ENCODE results near the gene SCMH1.

Gene SCMH1

DNA sequence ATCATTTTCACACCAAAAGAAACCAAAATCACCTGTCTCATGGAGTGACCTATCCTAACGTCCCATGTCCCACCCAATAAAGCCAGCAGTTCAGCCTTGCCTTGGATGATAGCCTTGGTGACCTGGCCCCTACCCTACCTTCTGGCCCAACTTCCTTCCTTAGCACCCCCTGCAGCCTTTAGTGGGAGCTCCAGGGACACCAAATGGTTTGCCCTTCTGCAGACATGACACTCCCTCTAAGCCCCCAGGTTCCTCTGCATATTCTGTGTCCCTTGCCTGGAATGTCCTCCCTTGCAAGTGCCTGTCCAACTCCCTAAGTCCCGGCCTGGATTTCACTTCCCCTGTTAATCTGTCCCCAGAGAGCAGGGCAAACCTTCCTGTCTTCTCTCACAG, 222.8 kb downstream of the SCMH1 start:
- TF ChIP-seq CEBPB (IDR thresholded peaks at IDR 0.05) (no peak), ZBTB7A (IDR thresholded peaks at IDR 0.05; ENCODE audit: low read depth) (no peak), YY1 (IDR thresholded peaks at IDR 0.05; ENCODE audit: low read depth) (no peak), EGR1 (IDR thresholded peaks at IDR 0.05) (no peak), NFIC (IDR thresholded peaks at IDR 0.05) (no peak), EP300 (IDR thresholded peaks at IDR 0.05; ENCODE audit: borderline replicate concordance) (no peak), CREB1 (IDR thresholded peaks at IDR 0.05; ENCODE audit: low read depth) (no peak), FOXM1 (IDR thresholded peaks at IDR 0.05; ENCODE audit: borderline replicate concordance, low read depth) (no peak), TCF12 (IDR thresholded peaks at IDR 0.05; ENCODE audit: low read depth) (no peak)
- TF ChIP-seq, protein P1, sequence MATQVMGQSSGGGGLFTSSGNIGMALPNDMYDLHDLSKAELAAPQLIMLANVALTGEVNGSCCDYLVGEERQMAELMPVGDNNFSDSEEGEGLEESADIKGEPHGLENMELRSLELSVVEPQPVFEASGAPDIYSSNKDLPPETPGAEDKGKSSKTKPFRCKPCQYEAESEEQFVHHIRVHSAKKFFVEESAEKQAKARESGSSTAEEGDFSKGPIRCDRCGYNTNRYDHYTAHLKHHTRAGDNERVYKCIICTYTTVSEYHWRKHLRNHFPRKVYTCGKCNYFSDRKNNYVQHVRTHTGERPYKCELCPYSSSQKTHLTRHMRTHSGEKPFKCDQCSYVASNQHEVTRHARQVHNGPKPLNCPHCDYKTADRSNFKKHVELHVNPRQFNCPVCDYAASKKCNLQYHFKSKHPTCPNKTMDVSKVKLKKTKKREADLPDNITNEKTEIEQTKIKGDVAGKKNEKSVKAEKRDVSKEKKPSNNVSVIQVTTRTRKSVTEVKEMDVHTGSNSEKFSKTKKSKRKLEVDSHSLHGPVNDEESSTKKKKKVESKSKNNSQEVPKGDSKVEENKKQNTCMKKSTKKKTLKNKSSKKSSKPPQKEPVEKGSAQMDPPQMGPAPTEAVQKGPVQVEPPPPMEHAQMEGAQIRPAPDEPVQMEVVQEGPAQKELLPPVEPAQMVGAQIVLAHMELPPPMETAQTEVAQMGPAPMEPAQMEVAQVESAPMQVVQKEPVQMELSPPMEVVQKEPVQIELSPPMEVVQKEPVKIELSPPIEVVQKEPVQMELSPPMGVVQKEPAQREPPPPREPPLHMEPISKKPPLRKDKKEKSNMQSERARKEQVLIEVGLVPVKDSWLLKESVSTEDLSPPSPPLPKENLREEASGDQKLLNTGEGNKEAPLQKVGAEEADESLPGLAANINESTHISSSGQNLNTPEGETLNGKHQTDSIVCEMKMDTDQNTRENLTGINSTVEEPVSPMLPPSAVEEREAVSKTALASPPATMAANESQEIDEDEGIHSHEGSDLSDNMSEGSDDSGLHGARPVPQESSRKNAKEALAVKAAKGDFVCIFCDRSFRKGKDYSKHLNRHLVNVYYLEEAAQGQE (IDR thresholded peaks at IDR 0.05; ENCODE audit: low read depth) = no peak
- TF ChIP-seq, protein P2, sequence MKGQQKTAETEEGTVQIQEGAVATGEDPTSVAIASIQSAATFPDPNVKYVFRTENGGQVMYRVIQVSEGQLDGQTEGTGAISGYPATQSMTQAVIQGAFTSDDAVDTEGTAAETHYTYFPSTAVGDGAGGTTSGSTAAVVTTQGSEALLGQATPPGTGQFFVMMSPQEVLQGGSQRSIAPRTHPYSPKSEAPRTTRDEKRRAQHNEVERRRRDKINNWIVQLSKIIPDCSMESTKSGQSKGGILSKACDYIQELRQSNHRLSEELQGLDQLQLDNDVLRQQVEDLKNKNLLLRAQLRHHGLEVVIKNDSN (IDR thresholded peaks at IDR 0.05) = no peak
- TF ChIP-seq, protein P3, sequence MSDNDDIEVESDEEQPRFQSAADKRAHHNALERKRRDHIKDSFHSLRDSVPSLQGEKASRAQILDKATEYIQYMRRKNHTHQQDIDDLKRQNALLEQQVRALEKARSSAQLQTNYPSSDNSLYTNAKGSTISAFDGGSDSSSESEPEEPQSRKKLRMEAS (IDR thresholded peaks at IDR 0.05) = no peak

DNA sequence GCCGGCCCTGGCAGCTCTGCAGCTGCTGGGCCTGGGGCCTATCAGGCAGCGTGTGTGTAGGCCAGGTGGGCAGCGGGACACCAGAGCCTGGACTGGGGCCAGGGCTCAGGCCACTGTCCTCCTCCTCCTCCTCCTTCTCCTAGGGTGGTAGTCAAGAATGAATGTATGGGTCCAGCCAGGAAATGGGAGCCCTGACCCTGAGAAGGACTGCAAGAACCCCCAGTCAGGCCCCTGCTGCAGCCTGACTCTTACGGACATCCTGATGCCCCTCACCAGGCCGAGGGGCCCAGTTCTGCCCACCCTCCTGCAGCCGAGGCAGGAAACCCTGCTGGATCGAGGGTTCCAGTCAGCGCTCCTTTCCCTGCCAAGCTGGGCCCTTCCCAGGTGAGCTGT, 224.1 kb downstream of the SCMH1 start:
- TF ChIP-seq TEAD4 (IDR thresholded peaks at IDR 0.05) (no peak), TAF1 (IDR thresholded peaks at IDR 0.05; ENCODE audit: low read depth) (no peak), EGR1 (IDR thresholded peaks at IDR 0.05) (no peak)

DNA sequence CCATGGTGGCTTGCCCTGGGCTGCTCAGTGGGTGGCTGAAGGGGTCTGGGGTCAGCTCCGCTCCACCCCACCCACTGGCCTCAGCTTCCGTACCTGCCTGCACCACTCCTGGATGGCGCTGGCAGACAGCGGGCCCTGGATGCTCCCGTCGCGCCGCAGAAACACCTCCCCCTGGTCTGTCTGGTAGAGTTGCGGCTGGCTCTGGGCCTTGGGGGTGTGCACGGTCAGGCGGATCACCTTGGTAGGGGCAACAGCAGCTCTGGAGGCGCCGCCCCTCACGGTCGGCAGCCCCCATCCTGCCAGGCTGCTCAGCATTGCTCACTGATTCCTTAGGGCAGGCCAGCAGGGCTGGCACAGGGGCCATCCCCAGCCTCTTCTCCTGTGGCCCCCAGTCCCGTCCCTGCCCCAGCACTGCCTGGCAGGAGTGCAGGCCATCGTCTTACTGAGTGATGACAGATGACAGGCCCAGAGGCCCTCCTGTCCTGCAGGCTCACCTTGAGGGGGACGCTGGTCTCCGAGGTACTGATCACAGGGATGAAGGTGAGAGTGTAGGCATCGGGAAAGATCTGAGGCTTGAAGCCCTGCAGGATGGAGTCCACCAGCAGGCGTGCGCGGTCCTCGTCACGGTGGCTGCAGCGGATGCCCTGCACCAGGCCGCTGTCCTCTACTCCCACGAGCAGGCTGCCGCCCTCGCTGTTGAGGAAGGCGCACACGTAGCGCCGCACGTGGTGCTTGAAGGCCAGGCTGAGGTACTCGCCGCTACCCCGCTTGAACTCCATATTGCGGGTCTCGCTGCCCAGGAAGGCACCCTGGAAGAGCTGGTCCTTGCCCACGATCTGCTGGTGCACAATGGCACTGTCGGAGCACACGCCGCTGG, 224.7 kb downstream of the SCMH1 start:
- no peak for TF ChIP-seq FOXM1 (IDR thresholded peaks at IDR 0.05; ENCODE audit: borderline replicate concordance, low read depth)
- no peak for TF ChIP-seq TEAD4 (IDR thresholded peaks at IDR 0.05)
- no peak for TF ChIP-seq EGR1 (IDR thresholded peaks at IDR 0.05)
- TF ChIP-seq, protein P2 (IDR thresholded peaks at IDR 0.05) = no peak
- TF ChIP-seq TAF1 (IDR thresholded peaks at IDR 0.05; ENCODE audit: low read depth) = no peak
- TF ChIP-seq, protein P3 (IDR thresholded peaks at IDR 0.05) = no peak
- no peak for TF ChIP-seq TCF12 (IDR thresholded peaks at IDR 0.05; ENCODE audit: low read depth)
- no peak for TF ChIP-seq ZBTB7A (IDR thresholded peaks at IDR 0.05; ENCODE audit: low read depth)
- TF ChIP-seq EP300 (IDR thresholded peaks at IDR 0.05; ENCODE audit: borderline replicate concordance) = no peak
- TF ChIP-seq CEBPB (IDR thresholded peaks at IDR 0.05) = no peak
- no peak for TF ChIP-seq RAD21 (IDR thresholded peaks at IDR 0.05; ENCODE audit: low read depth)
- no peak for TF ChIP-seq YY1 (IDR thresholded peaks at IDR 0.05; ENCODE audit: low read depth)
- TF ChIP-seq, protein P1 (IDR thresholded peaks at IDR 0.05; ENCODE audit: low read depth) = no peak
- no peak for TF ChIP-seq CREB1 (IDR thresholded peaks at IDR 0.05; ENCODE audit: low read depth)
- TF ChIP-seq NFIC (IDR thresholded peaks at IDR 0.05) = no peak

DNA sequence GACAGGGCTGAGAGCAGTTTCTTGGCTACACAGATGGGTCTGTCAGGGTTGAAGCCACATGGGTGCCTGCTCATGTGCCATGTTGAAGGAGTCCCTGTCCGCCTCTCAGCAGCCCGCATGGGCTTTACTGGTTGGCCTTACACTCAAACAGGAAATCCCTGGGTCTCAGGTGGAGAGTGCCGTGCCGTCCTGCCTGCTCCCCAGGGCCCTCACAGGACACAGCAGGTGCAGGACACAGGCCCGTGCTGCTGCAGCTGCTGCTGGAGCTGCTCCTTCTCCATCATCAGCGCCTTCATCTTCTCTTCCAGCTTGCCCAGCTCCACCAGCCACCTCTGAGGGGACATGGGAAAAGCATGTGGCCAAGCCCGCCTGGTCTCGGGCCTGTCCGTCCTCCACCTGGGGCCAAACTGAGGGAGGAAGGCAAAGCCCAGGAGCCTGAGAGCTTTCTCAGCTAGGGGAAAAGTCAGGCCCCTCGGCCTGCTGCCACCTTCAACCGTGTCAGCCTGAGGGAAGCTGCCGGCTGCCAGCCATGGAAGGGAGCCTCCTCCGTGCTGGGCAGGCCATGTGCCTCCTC, 226.1 kb downstream of the SCMH1 start:
- TF ChIP-seq TCF12 (IDR thresholded peaks at IDR 0.05; ENCODE audit: low read depth) (no peak), RAD21 (IDR thresholded peaks at IDR 0.05; ENCODE audit: low read depth) (no peak), ZBTB7A (IDR thresholded peaks at IDR 0.05; ENCODE audit: low read depth) (no peak), CREB1 (IDR thresholded peaks at IDR 0.05; ENCODE audit: low read depth) (no peak), FOXM1 (IDR thresholded peaks at IDR 0.05; ENCODE audit: borderline replicate concordance, low read depth) (no peak), EGR1 (IDR thresholded peaks at IDR 0.05) (no peak), EP300 (IDR thresholded peaks at IDR 0.05; ENCODE audit: borderline replicate concordance) (no peak), YY1 (IDR thresholded peaks at IDR 0.05; ENCODE audit: low read depth) (no peak), NFIC (IDR thresholded peaks at IDR 0.05) (no peak), CEBPB (IDR thresholded peaks at IDR 0.05) (no peak), TEAD4 (IDR thresholded peaks at IDR 0.05) (no peak), TAF1 (IDR thresholded peaks at IDR 0.05; ENCODE audit: low read depth) (no peak)
- TF ChIP-seq, protein P1 (IDR thresholded peaks at IDR 0.05; ENCODE audit: low read depth) = no peak
- TF ChIP-seq, protein P2 (IDR thresholded peaks at IDR 0.05) = no peak
- TF ChIP-seq, protein P3 (IDR thresholded peaks at IDR 0.05) = no peak
